Activated T-cell treated with anti-CD3 and anti-CD28 coated beads, Interleukin-2, amount 50 U/mL, for 24 hours (primary cell): ENCODE measurements around the gene SNPH.

Experiments used
- DNase-seq: peaks from one replicate; pipeline ENCODE4 v3.0.0-alpha.2; 2020
- H3K27ac Mint-ChIP-seq: 2 replicates; pipeline ENCODE4 v1.8.0; 2020; ENCODE audit warnings: mild to moderate bottlenecking, mixed read lengths
- H3K27me3 Mint-ChIP-seq: 2 replicates; pipeline ENCODE4 v1.8.0; 2020; ENCODE audit warnings: mixed read lengths
- H3K36me3 Mint-ChIP-seq: 2 replicates; pipeline ENCODE4 v1.8.0; 2020; ENCODE audit warnings: low read depth, mixed read lengths
- H3K4me1 Mint-ChIP-seq: 2 replicates; pipeline ENCODE4 v1.8.0; 2020; ENCODE audit warnings: low read depth, mixed read lengths
- H3K4me3 Mint-ChIP-seq: 2 replicates; pipeline ENCODE4 v1.8.0; 2020; ENCODE audit warnings: mild to moderate bottlenecking, moderate library complexity, mixed read lengths
- H3K9me3 Mint-ChIP-seq: 2 replicates; pipeline ENCODE4 v1.8.0; 2020; ENCODE audit warnings: mixed read lengths

The SNPH gene

DNA sequence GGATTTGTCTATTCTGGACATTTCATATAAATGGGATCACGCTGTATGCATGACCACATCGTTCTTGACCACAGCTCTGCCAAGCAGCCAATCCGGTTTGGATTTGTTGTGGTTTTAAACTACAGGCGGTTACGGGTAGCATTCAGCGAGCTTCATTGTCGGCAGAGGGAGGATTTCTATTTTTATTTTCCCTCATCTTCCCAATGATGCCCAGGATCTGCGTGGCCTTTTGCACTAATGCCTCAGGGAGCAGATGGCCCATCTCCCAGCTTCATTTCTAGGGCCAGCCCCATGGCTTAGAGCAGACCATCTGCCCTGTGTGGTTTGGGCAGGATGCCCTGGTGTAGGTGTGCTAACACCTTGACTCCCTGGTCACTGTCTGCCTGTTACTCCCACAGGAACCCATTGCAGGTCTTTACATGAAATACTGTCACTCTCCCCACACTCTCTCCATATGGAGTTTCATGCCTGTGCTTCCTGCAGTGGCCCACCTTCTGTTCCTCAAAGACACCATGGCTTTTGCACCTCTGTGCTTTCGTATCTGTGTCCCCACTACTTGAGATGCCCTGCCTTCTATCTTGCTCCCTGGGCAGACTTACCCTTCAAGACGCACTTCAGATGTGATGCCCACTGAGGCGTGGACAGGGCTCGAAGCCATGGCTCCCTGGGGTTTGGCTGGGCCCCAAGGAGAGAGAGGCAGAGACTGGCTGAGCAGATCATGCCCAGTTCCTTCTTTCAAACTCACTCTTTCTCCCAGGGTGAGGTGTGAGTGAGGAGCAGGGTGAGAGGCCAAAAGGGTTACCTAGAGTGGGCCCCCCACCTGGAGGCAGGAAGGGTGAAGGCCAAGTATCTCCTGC is 36.8 kb downstream of the SNPH start:
- H3K9me3 Mint-ChIP-seq, result no peaks in the 10 kb centered on the region
- no peaks in the 10 kb centered on the region for H3K27me3 Mint-ChIP-seq
- H3K36me3 Mint-ChIP-seq, result peaks cover 19% of the 10 kb centered on the region
- H3K4me3 Mint-ChIP-seq, result no peak overlapping the region
- peaks cover 20% of the 10 kb centered on the region for H3K4me1 Mint-ChIP-seq
- DNase-seq, result no peak
- no peak overlapping the region for H3K27ac Mint-ChIP-seq

DNA sequence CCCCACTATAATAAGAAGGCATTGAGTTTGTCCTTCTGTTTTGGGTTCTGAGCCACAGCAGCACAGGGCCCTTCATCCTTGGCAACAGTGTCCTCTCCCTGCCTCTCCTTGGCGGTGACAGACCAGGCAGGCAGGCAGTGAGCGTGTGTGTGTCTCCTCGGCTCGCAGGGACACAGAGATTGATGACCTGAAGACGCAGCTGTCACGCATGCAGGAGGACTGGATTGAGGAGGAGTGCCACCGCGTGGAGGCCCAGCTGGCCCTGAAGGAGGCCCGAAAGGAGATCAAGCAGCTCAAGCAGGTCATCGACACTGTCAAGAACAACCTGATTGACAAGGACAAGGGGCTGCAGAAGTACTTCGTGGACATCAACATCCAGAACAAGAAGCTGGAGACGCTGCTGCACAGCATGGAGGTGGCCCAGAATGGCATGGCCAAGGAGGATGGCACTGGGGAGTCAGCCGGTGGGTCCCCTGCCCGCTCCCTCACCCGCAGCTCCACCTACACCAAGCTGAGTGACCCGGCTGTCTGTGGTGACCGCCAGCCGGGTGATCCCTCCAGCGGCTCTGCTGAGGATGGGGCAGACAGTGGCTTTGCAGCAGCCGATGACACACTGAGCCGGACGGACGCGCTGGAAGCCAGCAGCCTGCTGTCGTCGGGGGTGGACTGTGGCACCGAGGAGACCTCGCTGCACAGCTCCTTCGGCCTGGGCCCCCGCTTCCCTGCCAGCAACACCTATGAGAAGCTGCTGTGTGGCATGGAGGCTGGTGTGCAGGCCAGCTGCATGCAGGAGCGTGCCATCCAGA is 38.8 kb downstream of the SNPH start:
- peaks cover 19% of the 10 kb centered on the region for H3K36me3 Mint-ChIP-seq
- peak overlapping the region; percentile 16 for H3K27ac Mint-ChIP-seq
- peaks cover 15% of the 10 kb centered on the region for H3K4me1 Mint-ChIP-seq
- H3K9me3 Mint-ChIP-seq, result no peaks in the 10 kb centered on the region
- no peaks in the 10 kb centered on the region for H3K27me3 Mint-ChIP-seq
- DNase-seq, result no peak
- H3K4me3 Mint-ChIP-seq, result no peak overlapping the region

DNA sequence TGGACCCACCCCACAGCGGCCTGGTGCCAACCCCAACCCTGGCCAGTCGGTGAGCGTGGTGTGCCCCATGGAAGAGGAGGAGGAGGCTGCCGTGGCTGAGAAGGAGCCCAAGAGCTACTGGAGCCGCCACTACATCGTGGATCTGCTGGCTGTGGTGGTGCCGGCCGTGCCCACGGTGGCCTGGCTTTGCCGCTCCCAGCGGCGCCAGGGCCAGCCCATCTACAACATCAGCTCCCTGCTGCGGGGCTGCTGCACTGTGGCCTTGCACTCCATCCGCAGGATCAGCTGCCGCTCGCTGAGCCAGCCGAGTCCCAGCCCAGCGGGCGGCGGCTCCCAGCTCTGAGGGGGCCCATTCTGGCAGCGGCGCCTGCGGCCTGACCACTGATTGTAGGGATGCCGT is 39.6 kb downstream of the SNPH start:
- Mint-ChIP-seq H3K4me1 (peaks cover 7% of the 10 kb centered on the region), H3K27ac (peak overlapping the region; percentile 63), H3K36me3 (peaks cover 19% of the 10 kb centered on the region), H3K27me3 (no peaks in the 10 kb centered on the region), H3K4me3 (no peak overlapping the region), H3K9me3 (no peaks in the 10 kb centered on the region)
- DNase-seq, result no peak

DNA sequence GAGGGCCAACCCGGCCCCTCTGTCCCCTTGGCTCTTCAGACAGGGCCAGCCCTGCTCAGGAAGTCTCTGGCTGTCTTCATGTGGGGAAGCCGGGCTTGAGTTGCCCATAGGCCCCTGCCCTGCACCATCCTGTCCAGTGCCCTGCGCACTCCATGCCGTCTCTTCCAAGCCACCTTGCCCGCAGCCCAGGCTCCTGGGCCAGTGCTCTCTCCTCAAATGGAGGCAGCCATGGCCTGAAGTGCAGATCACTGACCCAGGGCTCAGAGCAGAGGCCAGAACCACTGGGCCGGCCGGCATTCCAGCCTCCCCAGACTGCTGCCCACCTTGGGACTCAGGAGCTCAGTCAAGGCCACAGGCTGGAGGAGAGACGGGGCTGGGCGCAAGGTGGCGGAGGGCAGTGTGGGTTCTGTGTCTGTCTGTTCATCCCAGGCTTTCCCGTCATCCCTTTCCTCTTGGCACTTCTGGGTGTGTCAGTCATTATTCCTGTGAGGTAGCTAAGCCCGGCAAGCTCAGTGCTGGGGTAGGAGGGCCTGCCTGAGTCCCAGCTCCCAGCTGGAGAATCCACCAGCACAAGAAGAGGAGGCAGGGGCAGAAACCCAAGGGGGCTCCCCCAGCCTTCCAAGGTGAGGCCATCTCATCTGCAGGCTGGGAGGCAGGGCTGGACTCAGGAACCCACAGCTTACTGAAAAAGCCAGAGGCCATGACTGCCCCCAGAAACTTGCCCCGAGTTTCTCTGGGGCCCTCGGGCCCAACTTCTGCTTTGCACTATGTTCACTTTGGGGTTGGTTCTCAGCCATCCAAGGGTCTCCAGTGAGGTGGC is 40.4 kb downstream of the SNPH start:
- H3K27ac Mint-ChIP-seq, result no peak overlapping the region
- peaks cover 15% of the 10 kb centered on the region for H3K36me3 Mint-ChIP-seq
- no peak for DNase-seq
- no peaks in the 10 kb centered on the region for H3K9me3 Mint-ChIP-seq
- H3K4me3 Mint-ChIP-seq, result no peak overlapping the region
- H3K27me3 Mint-ChIP-seq, result no peaks in the 10 kb centered on the region
- H3K4me1 Mint-ChIP-seq, result no peaks in the 10 kb centered on the region

DNA sequence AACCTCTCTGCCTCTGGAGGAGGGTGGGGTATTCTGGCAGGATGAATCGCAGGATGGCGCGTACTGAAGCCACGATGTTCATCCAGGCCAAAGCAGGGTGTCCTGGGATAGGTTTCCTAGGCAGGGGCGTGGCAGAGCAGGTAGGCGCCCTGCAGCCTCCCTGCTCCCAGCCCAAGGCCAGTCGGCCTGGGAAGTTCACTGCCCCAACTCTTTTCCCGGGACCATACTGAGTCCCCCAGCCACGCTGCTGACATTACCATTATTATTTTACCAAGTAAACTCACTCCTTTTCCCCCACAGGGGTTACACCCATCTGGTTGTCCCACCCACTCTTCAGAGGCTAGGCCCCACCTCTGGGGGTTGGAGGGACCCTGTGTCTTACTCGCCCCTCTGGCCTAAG is 41.1 kb downstream of the SNPH start:
- Mint-ChIP-seq H3K9me3 (no peaks in the 10 kb centered on the region), H3K27me3 (no peaks in the 10 kb centered on the region), H3K4me1 (no peaks in the 10 kb centered on the region), H3K4me3 (no peak overlapping the region), H3K27ac (no peak overlapping the region), H3K36me3 (peaks cover 15% of the 10 kb centered on the region)
- no peak for DNase-seq

DNA sequence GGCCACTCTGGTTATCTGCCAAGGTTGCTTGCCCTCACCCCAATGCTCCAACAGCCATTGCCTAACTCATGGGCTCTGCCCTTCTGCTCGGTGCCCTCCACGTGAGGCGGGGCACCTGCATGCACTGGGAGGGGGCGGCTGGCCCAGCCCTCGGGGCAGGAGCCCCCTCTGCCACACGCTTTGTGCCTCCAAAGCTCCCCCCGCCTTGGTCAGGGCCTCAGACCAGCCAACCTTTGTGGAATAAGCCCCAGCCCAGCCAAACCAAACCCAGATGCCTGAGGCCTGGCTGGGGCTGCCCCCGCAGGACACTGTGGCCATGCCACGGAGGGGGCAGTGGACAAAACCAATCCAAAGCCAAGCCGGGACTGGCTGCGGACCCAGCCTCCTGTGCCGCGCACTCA is 41.5 kb downstream of the SNPH start:
- Mint-ChIP-seq H3K9me3 (no peaks in the 10 kb centered on the region), H3K4me3 (no peak overlapping the region), H3K36me3 (peaks cover 15% of the 10 kb centered on the region), H3K27me3 (no peaks in the 10 kb centered on the region), H3K4me1 (no peaks in the 10 kb centered on the region), H3K27ac (no peak overlapping the region)
- no peak for DNase-seq

DNA sequence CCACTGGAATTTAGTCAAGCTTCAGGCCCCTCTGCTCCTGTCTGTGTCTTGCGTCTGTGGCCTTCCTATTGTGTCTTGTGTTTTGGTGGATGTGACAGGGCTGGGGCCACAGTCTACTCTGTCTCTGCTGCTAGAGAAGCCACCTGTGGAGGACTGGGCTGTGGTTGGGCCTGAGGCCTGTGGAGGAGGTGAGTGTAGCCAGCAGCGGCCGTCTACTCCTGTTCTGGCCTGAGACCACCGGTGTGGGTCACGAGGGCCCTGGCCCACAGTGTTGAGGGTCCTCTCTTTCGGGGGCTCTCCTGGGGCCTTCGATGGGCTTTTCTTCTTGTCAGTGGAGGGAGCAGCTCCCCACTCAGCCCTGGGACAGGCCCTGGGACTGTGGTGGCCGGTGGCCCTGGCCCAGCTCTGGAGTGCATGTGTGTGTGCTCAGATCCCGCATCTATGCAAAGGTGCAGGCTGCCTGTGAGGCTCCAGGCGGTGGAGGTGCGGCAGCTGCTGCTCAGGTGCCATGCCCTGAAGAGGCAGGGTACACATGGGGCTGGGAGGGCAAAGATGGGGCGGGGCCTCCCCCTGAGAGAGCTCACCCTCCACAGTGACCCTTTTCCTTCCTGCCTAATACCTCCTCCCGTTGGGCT is 42.1 kb downstream of the SNPH start:
- Mint-ChIP-seq H3K27ac (no peak overlapping the region), H3K4me1 (no peaks in the 10 kb centered on the region), H3K27me3 (no peaks in the 10 kb centered on the region), H3K4me3 (no peak overlapping the region), H3K9me3 (no peaks in the 10 kb centered on the region), H3K36me3 (peaks cover 15% of the 10 kb centered on the region)
- DNase-seq, result no peak

DNA sequence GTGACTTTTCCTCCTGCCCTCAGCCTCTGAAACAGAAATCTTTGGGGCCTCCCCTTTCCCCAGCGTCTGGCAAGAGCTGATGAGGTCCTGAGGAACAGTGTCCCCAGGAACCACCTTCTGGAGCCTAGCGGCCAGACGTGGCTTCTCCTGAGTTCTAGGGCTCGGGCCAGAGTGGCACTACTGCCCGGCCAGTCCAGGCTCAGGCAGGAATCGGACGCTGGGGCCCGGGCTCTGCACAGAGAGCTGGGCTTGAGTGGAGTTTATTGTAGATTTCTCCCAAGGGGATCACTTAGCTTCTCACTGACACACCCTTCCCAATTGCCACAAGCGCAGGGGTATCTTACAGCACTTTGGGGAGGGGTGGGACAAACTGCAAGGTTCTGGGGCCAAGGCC is 42.6 kb downstream of the SNPH start:
- Mint-ChIP-seq H3K27me3 (no peaks in the 10 kb centered on the region), H3K9me3 (no peaks in the 10 kb centered on the region), H3K36me3 (peaks cover 15% of the 10 kb centered on the region), H3K4me3 (no peak overlapping the region), H3K4me1 (peaks cover 2% of the 10 kb centered on the region), H3K27ac (no peak overlapping the region)
- DNase-seq, result no peak

DNA sequence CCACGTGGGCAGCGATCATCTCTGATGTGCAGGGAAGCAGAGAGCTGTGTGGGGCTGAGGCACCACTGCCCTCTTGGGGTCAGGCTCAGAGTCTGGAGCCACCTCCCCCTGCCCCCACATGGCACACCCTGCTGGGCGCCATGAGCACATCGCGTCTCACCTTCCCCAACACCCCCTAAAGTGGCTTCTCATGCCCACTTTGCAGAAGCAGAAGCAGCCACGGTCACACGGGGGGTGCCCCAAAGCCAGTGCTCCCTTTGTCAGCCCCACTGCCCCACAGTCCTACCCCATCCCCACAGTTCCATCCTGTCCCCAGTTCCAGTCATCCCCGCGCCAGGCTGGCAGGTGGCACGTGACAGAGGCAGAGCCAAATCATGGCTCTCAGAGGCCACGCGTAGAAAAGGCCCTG is 43.3 kb downstream of the SNPH start:
- peaks cover 15% of the 10 kb centered on the region for H3K36me3 Mint-ChIP-seq

DNA sequence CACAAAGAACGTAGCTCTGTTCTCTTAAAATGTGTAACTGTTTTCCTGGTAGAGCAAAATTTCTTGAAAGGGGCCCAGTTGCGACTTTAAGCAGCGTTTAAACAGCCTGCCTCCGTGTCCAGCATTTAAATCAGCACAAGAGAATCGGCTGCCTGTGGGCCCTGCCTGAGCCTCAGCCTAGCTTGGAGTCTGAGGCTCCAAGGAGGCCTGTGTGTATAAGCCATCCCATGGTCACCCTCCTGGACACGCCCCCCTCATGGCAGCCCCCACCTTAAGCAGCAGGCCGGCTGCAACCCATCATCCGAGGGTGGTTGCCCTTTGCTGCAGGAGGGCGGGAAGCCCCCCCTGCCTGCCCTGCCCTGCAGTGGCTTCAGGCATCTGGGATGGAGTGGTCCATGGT is 44.0 kb downstream of the SNPH start:
- Mint-ChIP-seq H3K27me3 (no peaks in the 10 kb centered on the region), H3K4me1 (peaks cover 4% of the 10 kb centered on the region), H3K4me3 (no peak overlapping the region), H3K27ac (no peak overlapping the region), H3K36me3 (peaks cover 10% of the 10 kb centered on the region), H3K9me3 (no peaks in the 10 kb centered on the region)
- no peak for DNase-seq

More for the DNA sequence above, 43.3 kb downstream of the SNPH start:
- H3K9me3 Mint-ChIP-seq, result no peaks in the 10 kb centered on the region
- no peak overlapping the region for H3K4me3 Mint-ChIP-seq
- H3K27me3 Mint-ChIP-seq, result no peaks in the 10 kb centered on the region
- DNase-seq, result no peak
- no peak overlapping the region for H3K27ac Mint-ChIP-seq
- H3K4me1 Mint-ChIP-seq, result peaks cover 4% of the 10 kb centered on the region

DNA sequence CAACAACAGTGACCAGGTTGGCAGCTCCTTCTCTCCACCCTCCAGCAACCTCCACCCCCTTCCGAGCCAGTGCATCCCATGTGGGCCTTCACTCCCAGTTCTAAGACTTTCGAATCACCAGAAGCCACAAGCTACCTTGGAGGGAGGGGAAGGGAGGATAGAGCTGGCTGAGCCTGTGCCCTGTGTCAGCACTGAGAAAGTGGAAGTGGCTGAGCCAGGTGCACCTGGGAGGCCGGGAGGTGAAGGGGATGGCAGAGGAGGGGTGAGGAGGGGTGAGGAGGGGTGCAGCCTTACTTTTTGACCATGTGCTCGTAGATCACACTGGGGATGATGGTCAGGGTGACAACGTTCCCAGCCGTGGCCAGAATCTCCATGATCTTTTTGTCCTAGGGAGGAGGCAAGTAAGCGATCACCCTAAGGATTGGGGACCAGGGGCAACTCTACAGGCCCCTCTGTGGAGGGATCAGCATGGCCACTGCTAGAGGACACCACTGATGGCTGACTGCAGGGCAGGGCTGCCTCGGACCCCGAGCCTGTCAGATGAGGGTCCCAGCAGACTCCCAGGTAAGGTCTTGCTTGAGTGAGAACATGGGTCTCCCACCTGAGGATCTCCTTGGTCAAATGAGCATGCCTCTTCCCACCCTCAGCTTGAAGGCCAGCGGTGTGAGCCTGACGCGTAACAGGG is 44.6 kb downstream of the SNPH start:
- H3K27ac Mint-ChIP-seq, result no peak overlapping the region
- peaks cover 5% of the 10 kb centered on the region for H3K36me3 Mint-ChIP-seq
- no peaks in the 10 kb centered on the region for H3K27me3 Mint-ChIP-seq
- H3K4me1 Mint-ChIP-seq, result peaks cover 4% of the 10 kb centered on the region
- no peak overlapping the region for H3K4me3 Mint-ChIP-seq
- H3K9me3 Mint-ChIP-seq, result no peaks in the 10 kb centered on the region
- DNase-seq, result no peak

DNA sequence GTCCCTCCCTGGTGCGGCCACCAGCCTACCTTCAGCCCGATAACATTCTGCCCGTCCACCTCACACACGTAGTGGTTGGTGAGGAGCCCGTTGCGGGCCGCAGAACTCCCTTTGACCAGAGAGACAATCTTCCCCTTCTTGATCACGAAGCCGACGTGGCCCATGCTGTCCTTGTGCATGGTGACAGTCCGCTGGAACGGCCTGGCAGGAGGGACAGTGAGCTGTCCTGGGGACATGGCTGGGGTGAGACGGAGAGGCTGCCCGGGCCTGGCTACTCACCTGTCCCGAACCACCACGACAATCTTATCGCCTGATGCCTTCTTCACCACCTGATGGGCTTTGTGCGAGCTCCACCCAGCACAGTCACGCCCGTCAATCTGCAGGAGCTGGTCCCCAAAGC is 46.2 kb downstream of the SNPH start:
- H3K27me3 Mint-ChIP-seq, result no peaks in the 10 kb centered on the region
- DNase-seq, result no peak
- H3K27ac Mint-ChIP-seq, result no peak overlapping the region

DNA sequence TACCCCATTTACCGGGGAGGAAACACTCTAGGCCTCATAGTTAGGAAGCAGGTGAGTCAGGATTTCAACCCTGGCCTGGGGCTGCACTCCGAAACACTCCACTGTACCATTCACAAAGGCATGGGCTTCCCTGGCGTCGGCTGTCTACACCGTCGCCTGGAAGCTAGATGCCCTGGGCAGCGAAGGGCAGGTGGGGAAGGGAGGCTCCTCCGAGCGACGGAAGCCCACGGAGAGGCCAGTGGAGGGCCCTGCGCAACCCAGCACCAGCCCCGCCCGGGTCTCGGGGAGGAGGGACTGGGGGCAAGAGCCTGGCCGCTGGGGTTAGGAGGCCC is 46.8 kb downstream of the SNPH start:
- H3K4me3 Mint-ChIP-seq, result no peak overlapping the region

More for the DNA sequence above, 46.2 kb downstream of the SNPH start:
- H3K36me3 Mint-ChIP-seq, result no peaks in the 10 kb centered on the region
- no peaks in the 10 kb centered on the region for H3K9me3 Mint-ChIP-seq
- H3K4me1 Mint-ChIP-seq, result peaks cover 4% of the 10 kb centered on the region
- no peak overlapping the region for H3K4me3 Mint-ChIP-seq

More for the DNA sequence above, 46.8 kb downstream of the SNPH start:
- no peaks in the 10 kb centered on the region for H3K9me3 Mint-ChIP-seq
- peaks cover 9% of the 10 kb centered on the region for H3K4me1 Mint-ChIP-seq
- H3K27me3 Mint-ChIP-seq, result no peaks in the 10 kb centered on the region
- H3K36me3 Mint-ChIP-seq, result no peaks in the 10 kb centered on the region
- DNase-seq, result no peak
- H3K27ac Mint-ChIP-seq, result no peak overlapping the region
